HG02610 (cell line): ENCODE data around the gene ADAMTS4.

Experiments used
- ATAC-seq: cut with Tn5 transposase; IDR thresholded peaks from one replicate; pipeline ENCODE4 v1.9.1; 2021; ENCODE audit warnings: mild to moderate bottlenecking, moderate library complexity; ENCODE audit not compliant: unreplicated experiment

ADAMTS4 gene

DNA sequence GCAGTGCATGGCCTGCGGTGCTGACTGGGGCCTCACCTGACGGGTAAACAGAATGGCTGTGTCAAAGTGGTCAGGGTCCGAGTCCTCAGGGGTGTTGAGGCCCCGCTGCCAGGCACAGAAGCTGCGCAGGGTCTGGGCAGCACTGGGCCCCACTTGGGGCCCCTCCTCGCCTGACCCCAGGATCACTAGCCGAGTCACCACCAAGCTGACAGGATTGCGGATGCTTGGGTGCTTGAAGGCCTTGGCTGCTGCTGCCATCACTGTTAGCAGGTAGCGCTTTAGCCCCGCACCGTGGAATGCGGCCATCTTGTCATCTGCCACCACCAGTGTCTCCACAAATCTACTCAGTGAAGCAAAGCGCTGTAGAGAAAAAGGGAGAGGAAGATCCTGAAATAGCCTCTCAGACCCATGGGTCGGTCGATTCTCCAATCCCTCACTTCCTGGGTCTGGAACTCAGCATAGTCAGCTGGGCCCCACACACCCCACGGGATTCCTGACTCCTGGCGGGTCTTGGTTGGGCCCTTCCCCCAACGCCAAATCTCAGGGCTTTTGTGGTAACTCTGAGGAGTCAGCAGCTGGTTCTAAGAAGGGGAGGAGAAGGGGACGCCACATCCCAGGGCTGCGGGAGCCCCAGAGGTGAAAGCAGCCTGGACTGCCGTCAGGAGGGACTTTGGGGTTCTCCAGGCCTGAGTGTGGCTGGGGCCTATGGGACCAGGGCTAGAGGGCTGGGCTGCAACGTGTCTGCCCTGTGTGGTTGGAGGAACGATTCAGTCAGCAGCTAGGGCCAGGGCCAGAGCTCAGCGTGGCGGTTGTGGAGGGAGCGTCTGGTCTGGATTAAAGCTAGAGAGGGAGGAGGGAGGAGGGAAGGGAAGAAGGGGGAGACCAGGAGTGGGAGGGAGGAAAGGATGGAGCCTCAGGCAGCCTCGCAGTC lies 2.1 kb downstream of the ADAMTS4 start:
- no peak for ATAC-seq

DNA sequence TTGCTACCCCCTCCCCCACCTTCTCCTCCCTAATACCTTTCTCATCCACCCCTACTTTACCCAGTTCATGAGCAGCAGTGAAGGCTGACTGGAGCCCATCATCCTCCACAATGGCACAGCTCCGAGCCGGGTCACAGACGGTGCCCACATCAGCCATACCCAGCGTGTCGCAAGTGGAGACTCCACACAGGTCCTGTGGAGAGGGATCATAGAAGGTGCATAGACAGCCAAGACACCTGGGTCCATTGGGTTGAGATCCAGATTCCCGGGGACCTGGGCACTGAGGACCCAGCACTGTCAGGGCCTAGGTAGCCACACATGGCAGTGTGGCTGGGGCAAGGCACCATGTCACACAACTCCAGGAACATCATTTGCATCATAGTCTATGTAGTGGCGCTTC lies 2.7 kb downstream of the ADAMTS4 start:
- ATAC-seq = no peak

DNA sequence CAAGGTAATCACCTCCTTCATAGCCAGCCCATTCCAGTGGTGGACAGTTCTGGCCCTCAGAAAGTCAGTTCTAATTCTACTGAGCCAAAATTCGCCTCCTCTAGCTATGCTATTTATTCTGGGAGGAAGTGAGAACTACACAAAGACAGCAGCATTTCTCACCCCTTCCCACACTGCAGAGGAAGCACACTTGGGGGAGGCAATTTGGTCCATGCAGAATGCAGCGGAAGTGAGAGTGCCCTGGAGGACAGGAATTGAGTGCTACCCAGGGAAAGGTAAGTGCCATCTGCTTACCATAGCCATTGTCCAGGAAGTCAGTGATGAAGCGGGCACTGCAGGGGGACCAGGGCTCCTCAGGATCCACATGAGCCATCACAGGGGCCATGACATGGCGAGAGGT lies 3.7 kb downstream of the ADAMTS4 start:
- peak; percentile 59 for ATAC-seq

DNA sequence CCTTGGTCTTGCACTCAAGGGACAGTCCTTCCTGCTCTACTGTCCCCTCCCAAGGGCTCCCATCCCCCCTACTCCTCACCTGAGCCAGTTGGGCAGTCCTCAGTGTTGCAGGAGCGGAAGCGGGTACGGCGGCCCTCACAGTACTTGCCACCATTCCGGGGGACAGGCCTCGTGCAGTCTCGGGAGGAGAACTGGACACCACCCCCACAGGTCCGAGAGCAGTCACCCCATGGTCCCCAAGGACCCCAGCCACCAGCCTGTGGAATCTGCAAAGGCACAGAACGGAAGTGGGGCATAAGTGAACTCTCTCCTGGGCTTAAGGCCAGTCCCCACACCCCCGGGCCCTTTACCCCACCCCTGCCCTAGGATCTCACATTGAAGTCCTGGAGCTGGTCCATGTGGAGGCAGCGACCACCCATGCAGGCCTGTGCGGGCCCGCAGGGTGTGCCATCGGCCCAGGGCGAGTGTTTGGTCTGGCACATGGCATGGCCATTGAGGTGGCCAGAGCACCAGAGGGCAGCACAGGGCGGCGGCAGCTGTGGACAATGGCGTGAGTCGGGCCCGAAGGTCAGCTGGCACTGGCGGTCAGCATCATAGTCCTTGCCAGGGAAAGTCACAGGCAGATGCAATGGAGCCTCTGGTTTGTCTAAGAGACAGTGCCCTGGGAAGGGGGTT lies 5.2 kb downstream of the ADAMTS4 start:
- ATAC-seq = no peak

DNA sequence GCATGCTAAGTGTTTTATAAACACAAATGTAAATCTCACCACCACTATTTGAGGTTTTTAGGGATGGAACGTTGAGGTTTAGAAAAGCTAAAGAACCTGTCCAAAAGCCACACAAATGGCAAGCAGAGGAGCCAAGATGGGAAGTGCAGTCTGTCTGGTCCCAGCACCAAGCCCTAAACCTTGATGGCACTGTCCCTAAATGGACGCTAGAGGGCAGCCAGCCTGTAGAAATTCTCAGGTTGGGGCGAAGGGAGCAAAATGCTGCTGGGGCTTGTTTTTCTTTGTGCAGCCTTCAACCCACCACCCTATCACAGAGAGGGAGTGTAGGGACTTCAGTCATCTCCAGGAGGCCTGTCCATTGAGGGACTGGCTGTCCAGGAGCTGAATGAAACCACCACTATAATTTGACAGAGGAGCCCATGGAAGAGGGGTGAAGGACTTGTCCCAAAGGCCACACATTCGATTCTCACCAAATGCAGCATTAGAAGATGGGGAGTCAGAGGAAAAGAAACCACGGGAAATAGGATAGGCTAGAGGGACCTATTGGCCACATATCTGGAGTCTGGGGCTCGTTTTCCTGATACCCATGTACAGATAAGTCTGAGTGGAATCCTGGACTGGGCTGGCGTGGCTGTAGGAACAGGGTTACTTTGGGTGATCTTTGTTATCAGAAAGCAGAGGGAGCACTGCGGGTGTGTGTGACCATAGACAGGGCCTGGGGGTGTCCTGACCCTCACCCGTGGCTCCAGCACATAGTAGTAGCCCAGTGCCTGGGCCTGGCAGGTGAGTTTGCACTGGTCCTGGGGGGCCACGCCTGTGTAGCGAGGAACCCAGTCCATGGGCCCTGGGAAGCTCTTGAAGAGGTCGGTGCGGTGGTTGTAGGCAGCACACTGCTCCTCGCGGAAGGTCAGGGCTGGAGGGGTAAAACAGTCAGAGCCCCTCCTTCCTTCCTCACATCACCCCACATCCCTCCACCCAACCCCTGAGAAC lies 6.1 kb downstream of the ADAMTS4 start:
- ATAC-seq = peak; percentile 59

DNA sequence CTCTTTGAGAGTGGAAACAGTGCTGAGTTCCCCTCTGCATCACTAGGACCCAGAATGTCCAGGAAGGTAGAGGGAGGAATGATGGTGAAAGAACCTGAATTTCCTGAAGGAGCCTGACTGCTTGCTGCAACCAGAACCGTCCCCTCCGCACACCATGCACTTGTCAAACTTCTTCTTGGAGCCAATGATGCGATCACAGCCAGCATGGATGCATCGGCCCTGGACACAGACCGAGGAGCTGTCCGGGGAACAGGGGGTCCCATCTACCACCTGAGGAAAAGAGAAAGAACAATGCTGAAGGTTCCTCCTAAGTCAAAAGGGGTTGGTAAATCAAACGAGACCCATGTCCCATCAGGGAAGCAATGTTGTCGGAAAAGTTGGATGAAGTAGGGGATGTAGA lies 6.9 kb downstream of the ADAMTS4 start:
- ATAC-seq = no peak

DNA sequence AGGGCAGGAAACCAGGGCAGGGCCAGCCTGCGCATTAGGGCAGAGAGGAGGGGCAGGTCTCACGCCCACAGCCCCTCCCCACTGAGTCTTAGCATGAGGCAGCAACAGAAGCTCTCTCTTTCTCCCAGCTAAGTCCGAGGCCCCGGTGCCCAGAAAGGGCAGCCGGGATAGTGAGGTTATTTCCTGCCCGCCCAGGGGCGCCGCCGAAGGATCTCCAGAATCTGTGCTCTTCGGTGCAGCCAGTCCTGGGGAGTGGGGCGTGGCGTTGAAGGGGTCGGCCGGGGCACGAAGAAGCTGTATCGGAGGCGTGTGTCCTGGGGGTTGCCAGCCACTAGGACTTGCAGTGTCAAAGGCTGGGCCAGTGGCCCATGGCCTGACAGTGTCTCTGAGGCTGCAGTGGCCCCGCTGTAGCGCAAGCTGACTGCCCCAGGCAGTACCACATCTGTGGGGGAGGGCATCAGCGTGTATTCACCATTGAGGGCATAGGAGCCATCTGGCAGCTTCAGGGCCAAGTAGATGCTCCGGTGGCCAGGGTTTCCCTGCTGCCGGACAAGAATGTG lies 7.8 kb downstream of the ADAMTS4 start:
- ATAC-seq = no peak

DNA sequence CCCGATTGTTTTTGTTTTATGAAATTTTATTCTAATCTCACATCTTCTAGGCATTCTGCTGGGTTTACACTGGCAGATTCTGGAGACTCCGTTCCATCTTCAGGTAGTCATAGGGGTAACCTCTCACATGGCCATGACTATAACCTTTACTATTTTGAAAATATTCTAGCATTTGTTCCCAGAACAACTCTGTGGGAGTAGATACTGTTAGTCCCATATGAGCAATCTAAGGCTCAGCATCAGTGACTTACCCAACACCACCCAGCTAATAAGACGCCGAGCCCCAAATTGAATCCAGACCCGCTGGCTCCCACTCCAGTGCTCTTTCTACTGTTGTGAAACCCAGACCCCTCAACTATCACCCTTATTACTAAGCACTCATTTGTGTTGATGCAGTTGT lies 9.8 kb downstream of the ADAMTS4 start:
- no peak for ATAC-seq

DNA sequence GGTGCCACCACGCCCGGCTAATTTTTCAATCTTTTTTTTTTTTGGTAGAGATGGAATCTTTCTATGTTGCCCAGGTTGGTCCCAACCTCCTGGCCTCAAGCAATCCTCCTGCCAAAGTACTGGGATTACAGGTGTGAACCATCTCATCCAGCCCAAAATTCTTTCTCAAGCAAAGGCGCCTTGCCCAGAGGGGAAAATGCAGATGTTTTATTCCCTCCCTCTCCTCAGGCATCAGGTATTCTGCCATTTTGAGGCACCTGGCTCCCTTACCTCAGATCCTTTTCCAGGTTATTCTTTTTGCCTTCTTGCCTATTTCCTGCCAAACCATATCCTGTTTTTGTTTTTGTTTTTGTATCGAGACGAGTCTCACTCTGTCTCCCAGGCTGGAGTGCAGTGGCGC lies 10.5 kb downstream of the ADAMTS4 start:
- no peak for ATAC-seq

DNA sequence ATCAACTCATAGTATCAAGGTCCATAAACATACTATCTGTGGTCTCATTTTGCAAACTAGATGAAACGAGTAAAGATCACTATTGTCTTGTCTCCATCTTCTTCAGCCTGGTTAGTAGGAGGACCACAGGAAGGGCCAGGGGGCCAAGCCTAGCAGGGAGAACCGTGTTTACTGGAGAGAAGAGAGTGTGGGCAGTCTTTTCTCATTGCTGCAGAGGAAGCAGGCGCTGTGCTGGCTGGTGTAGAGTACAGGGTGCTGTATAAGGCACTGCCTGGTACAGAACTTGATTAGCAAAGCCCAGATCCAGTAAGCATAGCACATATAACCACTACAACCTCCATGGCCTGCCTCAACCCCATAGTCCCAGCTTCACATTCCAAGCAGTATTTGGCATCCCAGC lies 11.5 kb downstream of the ADAMTS4 start:
- ATAC-seq = no peak

DNA sequence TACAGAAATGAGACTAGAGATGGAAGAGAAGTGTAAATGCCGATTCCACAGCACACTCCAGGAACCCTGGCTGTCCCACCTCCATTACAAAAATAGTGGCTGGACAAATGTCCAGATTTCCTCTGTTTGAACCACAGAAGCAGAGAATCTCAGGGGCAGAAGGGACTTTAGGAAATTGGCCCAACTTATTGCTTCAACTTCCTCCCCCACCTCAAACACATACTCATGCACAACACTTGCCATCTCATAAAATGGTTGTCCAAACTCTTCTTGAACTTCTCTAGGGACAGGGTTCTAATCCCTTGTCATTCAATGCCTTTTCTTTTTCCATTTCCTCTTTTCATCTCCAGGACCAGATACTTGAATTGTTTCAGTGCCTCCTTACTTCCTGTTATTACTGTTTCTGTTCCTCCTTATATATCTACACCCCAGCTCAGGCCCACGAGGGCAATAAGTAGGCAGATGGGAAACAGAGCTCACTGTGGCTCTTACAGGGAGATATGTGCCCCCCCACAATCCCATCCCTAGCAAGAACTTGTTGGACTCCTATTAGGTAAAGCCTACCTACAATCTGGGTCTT lies 13.0 kb downstream of the ADAMTS4 start:
- ATAC-seq = peak; percentile 25

DNA sequence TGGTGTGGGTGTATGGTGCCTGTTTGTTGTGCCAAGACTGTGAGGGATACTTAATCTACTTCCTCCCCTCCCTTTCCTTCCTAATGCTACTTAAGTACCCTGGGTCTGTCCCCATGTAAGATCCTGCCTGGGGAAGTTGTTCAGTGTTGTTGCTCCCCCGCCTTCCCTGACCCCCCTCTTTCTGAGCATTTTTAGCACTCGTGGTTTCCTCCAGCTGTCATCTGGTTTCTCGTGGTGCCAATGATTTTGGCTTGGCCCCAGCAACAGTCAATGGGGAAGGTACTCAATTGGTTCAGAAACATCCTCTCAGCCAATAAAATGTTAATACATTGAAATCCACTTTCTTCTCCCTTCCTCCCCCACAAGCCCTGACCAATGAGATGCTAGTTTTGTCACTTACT lies 13.6 kb downstream of the ADAMTS4 start:
- ATAC-seq = peak; percentile 74

DNA sequence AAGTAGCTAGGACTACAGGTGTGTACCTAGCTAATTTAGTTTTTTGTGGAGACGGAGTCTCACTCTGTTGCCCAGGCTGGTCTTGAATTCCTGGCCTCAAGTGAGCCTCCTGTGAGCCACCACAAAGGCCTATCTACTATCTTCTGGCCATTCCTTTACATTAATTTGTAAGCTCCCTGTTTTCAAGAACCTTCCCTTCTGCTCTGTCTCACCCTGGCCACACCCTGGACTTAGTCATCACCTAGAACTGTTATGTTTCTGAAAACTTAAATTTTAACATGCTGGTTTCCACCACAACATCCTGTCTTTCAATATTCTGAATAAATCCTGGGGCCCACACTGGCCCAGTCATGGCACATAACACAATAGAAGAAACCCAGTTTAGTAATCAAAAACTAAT lies 16.6 kb downstream of the ADAMTS4 start:
- ATAC-seq = peak; percentile 37

DNA sequence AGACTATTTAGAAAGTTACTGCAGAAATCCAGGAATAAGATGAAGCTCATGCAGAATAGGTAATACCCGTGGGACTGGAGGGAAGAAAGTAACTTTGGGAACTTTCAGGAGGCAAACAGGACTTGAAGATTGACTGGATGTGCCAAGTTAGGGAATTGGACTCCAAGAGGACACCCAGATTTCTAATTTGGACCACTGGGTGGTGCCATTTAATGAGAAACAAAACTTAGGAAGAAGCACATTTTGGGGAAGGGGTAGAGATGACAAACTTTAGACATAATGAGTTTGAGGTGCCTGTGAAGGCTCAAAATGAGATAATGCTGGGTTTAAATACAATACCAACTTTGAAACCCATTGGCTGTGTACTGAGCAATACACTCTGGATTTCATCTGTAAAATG lies 18.2 kb downstream of the ADAMTS4 start:
- ATAC-seq = no peak

DNA sequence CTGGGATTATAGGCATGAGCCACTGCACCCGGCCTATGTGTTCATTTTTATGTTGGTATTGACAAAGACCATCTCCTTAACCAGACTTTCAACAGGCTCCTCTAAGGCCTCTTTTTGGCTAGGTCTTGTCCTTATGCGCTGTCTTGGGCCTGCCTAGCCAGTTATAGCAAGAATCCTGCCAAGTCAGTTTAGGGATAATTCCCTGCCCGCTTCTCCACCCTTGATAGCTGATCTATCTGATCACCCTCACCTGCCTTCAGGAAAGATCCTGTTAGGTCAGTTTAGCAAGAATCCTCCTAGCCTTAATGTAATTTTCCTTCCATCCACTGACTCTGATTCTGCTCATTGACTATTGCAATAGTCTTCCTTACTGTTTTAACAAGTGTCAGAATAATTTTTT lies 19.2 kb downstream of the ADAMTS4 start:
- no peak for ATAC-seq

DNA sequence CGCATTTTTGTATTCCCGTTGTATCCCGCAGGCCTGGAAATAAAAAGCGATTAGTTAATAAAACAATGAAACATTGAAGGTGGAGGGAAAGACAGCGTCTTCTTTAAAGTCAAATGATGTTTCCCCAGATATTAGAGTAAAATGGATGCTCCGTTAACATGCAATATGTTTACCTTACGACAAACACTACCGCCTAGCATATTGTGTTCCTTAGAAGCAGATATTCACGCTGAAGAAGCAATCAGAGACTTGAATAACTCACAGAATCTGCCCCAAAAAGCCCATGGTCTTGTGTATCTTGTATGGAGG lies 21.0 kb downstream of the ADAMTS4 start:
- no peak for ATAC-seq

DNA sequence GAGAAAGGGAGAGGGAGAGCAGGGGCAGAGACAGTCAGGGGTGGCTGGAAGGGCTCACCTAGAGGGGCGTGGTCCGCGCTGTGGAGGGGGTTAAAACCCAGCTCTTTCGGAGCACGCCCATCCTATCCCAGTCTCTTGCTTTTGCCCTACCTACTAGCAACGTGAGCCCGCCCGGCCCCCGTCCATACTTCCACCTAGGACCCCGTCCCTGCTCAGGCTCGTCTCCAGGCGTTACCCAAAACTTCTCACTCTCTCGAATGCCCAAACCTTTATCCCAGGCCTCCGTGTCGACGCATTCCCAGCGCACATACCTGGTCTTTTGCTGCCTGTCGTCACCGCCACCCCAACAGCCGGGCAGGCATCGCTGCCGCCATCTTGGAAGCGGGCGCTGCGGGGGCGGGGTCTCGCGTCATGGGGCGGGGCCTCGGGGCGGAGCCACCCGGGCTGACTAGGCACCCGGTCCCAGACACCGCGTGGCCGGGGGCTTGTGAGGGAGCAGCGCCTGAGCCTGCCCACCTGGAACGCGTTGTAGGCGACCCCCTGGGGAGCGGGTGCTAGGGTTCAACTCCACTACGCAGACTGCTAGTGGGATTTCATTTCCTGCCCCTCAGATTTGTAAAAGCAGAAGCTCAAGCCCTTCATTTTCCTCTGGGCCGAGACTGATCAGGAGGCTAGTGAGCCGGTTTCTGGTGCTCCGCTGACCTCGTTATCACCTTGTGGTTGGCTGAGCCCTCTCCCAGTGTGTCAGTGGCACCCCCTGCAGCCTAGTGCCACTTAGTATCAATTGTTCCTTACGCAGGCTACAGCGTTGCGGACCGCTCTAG lies 21.5 kb downstream of the ADAMTS4 start, which contains the start of gene B4GALT3:
TSS of gene B4GALT3 (minus strand) at position 396 of the 824 bp plus-strand sequence. CDS start 1,447 bp downstream, outside the sequence.
- ATAC-seq = peak; percentile 79

DNA sequence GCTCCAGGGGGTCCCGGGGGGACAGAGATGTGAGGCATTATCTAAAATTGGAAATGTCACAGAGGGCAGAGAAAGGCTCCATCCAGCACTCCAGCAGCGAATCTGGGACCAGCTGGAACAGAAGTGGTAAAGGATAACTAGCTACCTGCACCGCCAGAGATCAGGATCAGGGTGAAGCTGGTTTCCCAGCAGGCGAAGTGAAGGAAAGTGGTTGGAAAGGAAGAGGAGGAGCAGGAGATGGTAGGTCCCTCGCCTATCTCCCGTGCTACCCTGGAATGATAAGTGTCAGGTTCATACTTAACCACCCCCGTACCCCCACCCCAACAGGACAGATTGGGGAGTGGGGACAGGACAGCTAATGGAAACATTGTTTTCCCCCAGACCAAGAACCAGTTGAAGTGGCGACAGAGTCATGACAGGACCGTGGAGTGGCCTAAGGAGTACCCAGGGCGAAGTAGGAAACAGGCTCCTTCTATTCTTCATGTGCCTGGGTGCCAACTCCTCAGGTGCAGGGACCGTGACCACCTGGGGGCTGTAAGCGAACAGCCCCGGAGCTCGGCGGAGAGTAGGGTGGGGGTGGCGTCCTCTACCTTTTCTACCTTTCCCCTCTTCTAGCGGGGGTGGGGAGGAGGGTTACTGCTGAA lies 22.3 kb downstream of the ADAMTS4 start:
- ATAC-seq = peak; percentile 4
